SK-N-MC (cell line): ENCODE measurements around the gene GPR39.

Experiments
- EZH2 ChIP-seq: fragments of 200-600 bp; sonication (generic); IDR thresholded peaks from one replicate; pipeline ENCODE4 v1.6.1; 2017; ENCODE audit warnings: antibody characterized with exemption
- POLR2AphosphoS5 ChIP-seq: IDR thresholded peaks from 2 replicates; pipeline ENCODE4 v1.6.1; 2012; ENCODE audit warnings: mild to moderate bottlenecking, low read depth, low read length, borderline replicate concordance

GRCh38 chr2:132598536-132598935 is 181.9 kb downstream of the GPR39 start:
- TF ChIP-seq EZH2, result no peak
- TF ChIP-seq POLR2AphosphoS5, result no peak
